ENCODE data around the gene ARSB. TPM values are rescaled to one million over a fixed set of nuclear protein-coding genes. Genes with fewer than 3 reads are reported as not detected.

ARSB gene
- total RNA-seq, 2 donors from 2014 or later: 28.1 TPM

DNA sequence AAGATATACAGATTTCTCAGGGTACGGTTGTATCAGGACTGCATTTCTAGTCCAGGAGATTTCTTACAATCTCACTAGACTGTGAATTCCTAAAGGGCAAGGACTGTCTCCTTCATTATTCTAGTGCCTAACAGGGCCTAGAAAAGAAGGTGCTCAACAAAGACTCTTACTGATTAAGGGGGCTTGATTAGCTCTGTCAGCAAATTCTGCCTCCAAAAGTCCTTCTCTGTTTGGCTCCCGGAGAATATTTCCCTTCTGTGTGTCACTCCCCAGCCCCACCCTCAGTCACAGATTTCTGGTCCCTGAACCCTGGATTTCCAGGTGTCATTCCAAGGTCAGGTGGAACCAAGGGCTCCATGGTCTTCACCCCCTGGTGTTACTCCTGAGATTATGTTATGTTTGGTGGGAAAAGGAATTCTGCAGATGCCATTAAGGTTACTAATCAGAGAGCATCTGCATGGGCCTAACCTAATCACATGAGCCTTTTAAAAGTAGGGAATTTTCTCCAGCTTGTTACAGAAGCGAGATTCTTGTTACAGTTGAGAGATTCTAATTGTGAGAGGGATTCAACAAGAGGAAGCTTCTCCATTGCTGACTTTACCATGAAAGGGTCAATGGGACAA, 168.9 kb downstream of the ARSB start:
- no peaks in the 10 kb centered on the region for H3K4me1 ChIP-seq (ENCODE audit: control insufficient read depth, insufficient read depth, low read length)
- peaks cover 16% of the 10 kb centered on the region for H3K9me3 ChIP-seq (ENCODE audit: control insufficient read depth, low read length)
- WGBS, 2 experiments (ENCODE audit: insufficient coverage in 1 of 2, insufficient read length in 1 of 2): 96% methylated on average over 3 of the region's 3 CpGs
- no peak overlapping the region for H3K4me3 ChIP-seq (ENCODE audit: low read length)
- TF ChIP-seq, protein P1, sequence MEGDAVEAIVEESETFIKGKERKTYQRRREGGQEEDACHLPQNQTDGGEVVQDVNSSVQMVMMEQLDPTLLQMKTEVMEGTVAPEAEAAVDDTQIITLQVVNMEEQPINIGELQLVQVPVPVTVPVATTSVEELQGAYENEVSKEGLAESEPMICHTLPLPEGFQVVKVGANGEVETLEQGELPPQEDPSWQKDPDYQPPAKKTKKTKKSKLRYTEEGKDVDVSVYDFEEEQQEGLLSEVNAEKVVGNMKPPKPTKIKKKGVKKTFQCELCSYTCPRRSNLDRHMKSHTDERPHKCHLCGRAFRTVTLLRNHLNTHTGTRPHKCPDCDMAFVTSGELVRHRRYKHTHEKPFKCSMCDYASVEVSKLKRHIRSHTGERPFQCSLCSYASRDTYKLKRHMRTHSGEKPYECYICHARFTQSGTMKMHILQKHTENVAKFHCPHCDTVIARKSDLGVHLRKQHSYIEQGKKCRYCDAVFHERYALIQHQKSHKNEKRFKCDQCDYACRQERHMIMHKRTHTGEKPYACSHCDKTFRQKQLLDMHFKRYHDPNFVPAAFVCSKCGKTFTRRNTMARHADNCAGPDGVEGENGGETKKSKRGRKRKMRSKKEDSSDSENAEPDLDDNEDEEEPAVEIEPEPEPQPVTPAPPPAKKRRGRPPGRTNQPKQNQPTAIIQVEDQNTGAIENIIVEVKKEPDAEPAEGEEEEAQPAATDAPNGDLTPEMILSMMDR (conservative IDR thresholded peaks at IDR 0.05): no peak
- no peak overlapping the region for H3K4me3 Mint-ChIP-seq
- peaks cover 6% of the 10 kb centered on the region for H3K9me3 Mint-ChIP-seq
- no peak overlapping the region for H3K27ac ChIP-seq (ENCODE audit: low read depth, low read length)
- no peaks in the 10 kb centered on the region for H3K27me3 ChIP-seq (ENCODE audit: control insufficient read depth, insufficient read depth, low read length, poor library complexity, severe bottlenecking)
- H3K9ac ChIP-seq (ENCODE audit: extremely low read depth, low read length, poor library complexity, severe bottlenecking): no peak overlapping the region
- peak overlapping the region; percentile 26 for H3K27ac Mint-ChIP-seq
- DNase-seq: no peak
- H3K4me1 Mint-ChIP-seq: peaks cover 15% of the 10 kb centered on the region
- H3K27me3 Mint-ChIP-seq (ENCODE audit: insufficient read depth): no peaks in the 10 kb centered on the region
- H3K36me3 Mint-ChIP-seq (ENCODE audit: low read depth): peaks cover 14% of the 10 kb centered on the region
- no peaks in the 10 kb centered on the region for H3K36me3 ChIP-seq (ENCODE audit: control insufficient read depth, insufficient read depth, low read length)

DNA sequence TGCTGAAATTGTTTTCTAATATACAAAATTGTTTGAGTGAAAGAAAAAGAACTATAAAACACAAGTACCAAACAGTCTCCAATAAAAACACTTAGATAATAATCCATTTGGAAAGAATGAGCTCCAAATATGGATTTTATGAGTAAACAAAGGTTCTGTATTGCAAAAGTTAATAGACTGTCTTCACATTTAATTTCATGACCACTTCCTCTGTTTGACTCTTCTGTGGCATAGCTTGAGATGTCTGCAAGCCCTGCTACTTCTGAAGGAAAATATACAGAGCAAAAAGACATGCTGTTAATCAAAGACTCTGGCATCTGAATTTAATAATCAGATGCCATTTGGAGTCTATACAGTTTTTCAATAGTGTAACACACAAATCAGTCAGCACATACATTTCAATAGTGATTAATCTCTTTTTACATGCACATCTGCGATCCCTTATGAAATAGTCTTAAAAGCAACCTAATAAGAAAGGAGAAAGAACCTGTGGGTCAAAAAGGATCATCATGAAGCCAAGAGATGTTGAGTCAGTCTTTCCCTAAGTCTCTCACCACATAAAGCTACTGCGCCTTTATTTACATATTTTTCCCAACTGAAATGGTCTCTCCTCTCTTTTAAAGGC, 171.1 kb downstream of the ARSB start:
- peaks cover 3% of the 10 kb centered on the region for H3K4me1 ChIP-seq (ENCODE audit: control insufficient read depth, insufficient read depth, low read length)
- H3K36me3 ChIP-seq (ENCODE audit: control insufficient read depth, insufficient read depth, low read length): no peaks in the 10 kb centered on the region
- DNase-seq: no peak
- Mint-ChIP-seq H3K9me3 (peaks cover 6% of the 10 kb centered on the region), H3K4me1 (peaks cover 21% of the 10 kb centered on the region), H3K36me3 (ENCODE audit: low read depth) (peaks cover 12% of the 10 kb centered on the region), H3K4me3 (no peak overlapping the region), H3K27ac (no peak overlapping the region), H3K27me3 (ENCODE audit: insufficient read depth) (no peaks in the 10 kb centered on the region)
- H3K9ac ChIP-seq (ENCODE audit: extremely low read depth, low read length, poor library complexity, severe bottlenecking): no peak overlapping the region
- no peak overlapping the region for H3K4me3 ChIP-seq (ENCODE audit: low read length)
- peaks cover 10% of the 10 kb centered on the region for H3K9me3 ChIP-seq (ENCODE audit: control insufficient read depth, low read length)
- 93 to 95% methylated on average over 2 of the region's 2 CpGs for WGBS, 2 experiments (ENCODE audit: insufficient coverage in 1 of 2, insufficient read length in 1 of 2)
- TF ChIP-seq, protein P1 (conservative IDR thresholded peaks at IDR 0.05): no peak
- H3K27me3 ChIP-seq (ENCODE audit: control insufficient read depth, insufficient read depth, low read length, poor library complexity, severe bottlenecking): no peaks in the 10 kb centered on the region
- H3K27ac ChIP-seq (ENCODE audit: low read depth, low read length): no peak overlapping the region

DNA sequence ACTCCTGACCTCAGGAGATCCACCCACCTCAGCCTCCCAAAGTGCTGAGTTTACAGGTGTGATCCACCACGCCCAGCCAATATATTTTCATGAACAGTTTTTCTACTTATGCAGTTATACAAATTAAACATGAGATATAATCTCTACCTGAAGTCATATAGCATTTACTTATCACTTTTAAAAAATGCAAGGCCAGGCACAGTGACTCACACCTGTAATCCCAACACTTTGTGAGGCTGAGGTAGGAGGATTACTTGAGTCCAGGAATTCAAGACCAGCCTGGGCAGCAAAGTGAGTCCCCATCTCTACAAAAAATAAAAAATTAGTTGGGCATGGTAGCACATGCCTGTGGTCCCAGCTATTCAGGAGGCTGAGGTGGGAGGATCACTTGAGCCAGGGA, 171.8 kb downstream of the ARSB start:
- Mint-ChIP-seq H3K4me1 (peaks cover 19% of the 10 kb centered on the region), H3K36me3 (ENCODE audit: low read depth) (peaks cover 12% of the 10 kb centered on the region), H3K27ac (no peak overlapping the region), H3K9me3 (peaks cover 6% of the 10 kb centered on the region), H3K27me3 (ENCODE audit: insufficient read depth) (no peaks in the 10 kb centered on the region), H3K4me3 (no peak overlapping the region)
- no peak overlapping the region for H3K9ac ChIP-seq (ENCODE audit: extremely low read depth, low read length, poor library complexity, severe bottlenecking)
- no peak overlapping the region for H3K4me3 ChIP-seq (ENCODE audit: low read length)
- TF ChIP-seq, protein P1 (conservative IDR thresholded peaks at IDR 0.05): no peak
- H3K36me3 ChIP-seq (ENCODE audit: control insufficient read depth, insufficient read depth, low read length): no peaks in the 10 kb centered on the region
- H3K27me3 ChIP-seq (ENCODE audit: control insufficient read depth, insufficient read depth, low read length, poor library complexity, severe bottlenecking): no peaks in the 10 kb centered on the region
- H3K4me1 ChIP-seq (ENCODE audit: control insufficient read depth, insufficient read depth, low read length): peaks cover 3% of the 10 kb centered on the region
- H3K27ac ChIP-seq (ENCODE audit: low read depth, low read length): no peak overlapping the region
- peaks cover 10% of the 10 kb centered on the region for H3K9me3 ChIP-seq (ENCODE audit: control insufficient read depth, low read length)
- WGBS, 2 experiments (ENCODE audit: insufficient coverage in 1 of 2, insufficient read length in 1 of 2): 84% methylated on average over 1 of the region's 1 CpG; no CpG with 5 or more reads in 1 of the 2 experiments
- DNase-seq: no peak

All from endodermal cell (in vitro differentiated cells).